GM19468 (cell line): Measurements from ENCODE around the gene SLC22A3.
"Not testable (repeated sequence)": the region's sequence is repeated elsewhere in the genome, so short reads cannot be mapped to it uniquely, and the experiment has no call there.

ENCODE experiments used
- ATAC-seq: cut with Tn5 transposase; IDR thresholded peaks from one replicate; pipeline ENCODE4 v1.9.1; 2021; ENCODE audit warnings: mild to moderate bottlenecking, moderate library complexity, moderate number of reproducible peaks; ENCODE audit not compliant: unreplicated experiment; ENCODE audit errors: extremely low read depth

SLC22A3 gene

DNA sequence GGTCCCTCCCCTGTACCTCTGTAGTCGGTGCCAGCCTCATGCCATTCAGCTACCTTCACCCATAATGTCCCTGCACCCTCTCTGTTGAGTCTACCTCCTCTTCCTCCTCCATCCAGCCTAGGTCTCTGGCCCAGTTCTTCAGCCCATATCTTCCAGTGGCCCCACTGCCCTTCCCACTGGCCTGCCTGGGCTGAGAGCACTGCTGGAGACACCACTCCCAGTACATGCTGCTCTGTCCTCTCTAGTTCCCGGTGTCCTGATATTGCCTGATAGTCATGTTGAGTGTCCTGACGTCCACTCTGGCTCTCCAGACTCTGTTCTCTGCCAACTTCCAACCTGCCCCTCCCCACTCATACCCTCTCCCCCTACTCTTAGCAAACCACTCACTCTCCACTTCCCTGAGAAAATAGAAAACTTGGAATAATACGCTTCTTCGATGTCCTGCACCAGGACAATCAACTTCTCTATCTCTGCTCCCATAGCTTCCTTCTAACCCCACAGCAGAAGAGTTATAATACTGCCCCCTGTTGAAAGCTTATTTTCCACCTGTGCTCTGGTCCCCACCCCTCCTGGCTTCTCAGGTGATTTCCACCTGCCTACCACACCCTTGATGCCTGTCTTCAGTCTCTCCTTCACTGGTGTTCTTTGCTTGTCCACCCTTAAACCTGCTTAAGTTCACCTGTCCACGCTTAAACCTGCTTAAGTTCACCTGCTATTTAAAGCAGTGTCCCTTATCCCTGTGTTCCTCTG lies 19.8 kb downstream of the SLC22A3 start:
- ATAC-seq = no peak

DNA sequence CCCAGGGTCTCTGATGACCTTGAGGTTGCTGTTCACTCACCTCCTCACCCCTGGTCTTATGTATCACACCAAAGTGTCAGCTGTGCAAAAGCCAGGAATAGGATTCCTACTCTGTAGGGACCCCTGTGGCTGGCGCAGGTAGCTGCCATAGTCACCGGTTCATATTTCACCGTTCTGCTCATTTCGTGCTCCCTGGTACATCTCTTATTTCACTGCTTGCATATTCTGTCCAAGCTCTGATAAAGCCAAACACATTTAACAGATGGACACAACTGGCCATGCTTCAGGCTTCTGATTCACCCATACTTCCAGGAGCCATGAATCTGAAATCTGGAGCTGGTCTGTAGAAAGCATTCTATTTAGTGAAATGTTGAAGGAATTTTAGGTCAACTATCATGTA lies 20.5 kb downstream of the SLC22A3 start:
- no peak for ATAC-seq

DNA sequence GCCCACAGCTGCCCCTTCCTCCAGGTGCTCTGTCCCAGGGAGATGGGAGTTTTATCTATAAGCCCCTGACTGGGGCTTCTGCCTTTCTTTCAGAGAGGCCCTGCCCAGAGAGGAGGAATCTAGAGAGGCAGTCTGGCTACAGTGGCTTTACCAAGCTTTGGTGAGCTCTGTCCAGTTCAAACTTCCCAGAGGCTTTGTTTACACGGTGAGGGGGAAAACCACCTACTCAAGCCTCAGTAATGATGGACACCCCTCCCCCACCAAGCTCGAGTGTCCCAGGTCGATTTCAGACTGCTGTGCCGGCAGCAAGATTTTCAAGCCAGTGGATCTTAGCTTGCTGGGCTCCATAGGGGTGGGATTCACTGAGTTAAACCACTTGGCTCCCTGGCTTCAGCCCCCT lies 25.4 kb downstream of the SLC22A3 start:
- ATAC-seq = not testable (repeated sequence)

DNA sequence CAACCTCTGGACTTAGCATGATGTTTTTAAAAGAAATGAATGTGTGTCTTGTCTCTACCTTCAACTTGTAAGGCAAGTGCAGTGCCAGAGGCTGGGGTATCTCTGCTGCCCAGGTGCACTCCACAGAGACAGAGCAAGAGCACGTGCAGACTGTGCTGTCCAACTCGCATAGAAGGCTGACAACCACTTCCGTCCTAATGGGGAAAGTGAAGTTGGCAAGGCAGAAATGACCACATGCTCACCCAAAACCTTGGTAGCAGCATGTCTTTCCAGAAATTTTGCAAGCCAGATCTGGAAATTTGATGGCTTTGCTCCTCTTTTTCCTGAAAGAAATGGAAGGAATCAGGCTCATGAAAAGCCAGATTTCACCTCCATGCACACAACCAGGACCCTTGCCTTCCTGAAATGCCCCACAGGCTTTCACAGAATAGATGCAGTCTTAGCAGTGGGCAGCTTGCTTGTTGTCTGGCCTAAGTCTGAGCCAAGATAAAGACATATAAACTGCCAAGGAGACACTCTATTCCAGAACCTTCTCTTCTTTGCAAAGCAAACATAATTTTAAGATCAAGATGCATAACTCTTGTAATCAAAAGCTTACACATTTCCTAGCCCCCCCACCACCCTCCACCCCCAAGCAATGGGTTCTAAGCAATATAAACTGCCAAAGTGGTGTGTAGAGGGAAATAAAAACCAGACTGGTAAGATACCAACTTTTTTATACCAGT lies 26.8 kb downstream of the SLC22A3 start:
- no peak for ATAC-seq

DNA sequence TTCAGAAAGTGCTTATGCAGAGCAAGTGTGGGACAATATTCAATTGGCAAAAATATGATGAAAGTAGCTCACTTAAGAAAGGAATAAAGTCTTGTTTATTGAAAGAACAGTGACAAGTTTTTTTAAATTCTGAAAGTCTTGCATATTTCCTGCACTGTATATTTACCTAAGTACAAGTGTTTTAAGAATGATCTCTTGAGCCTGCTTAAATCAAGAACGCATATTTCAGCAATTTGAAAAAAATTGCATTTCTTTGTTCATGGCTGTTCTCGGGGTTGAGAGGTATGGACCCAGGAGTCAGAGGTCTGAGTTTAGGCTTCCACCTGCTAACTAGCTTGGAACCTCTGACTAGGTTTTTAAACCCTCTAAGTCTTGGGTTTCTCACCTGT lies 27.4 kb downstream of the SLC22A3 start:
- no peak for ATAC-seq

GRCh38 chr6:160376445-160376844 lies 28.3 kb downstream of the SLC22A3 start:
- no peak for ATAC-seq

DNA sequence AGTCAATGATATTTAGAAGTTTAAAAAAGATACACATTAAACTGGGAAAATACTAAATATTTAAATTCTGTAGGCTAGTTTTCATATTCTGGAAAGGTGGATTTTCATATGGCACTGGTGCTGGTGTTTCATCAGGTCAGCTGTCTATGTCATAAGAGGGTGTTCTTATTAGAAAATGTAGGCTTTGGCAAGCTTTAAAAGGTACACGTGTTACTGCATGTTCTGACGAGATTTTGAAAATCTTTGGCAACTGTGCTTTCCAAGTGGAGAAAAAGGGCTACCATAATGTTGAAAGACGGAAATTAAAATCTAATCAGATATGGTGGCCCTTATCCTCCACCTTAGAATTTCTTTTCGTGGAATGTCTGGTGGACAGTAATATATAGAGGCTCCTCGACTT lies 30.0 kb downstream of the SLC22A3 start:
- ATAC-seq = no peak

GRCh38 chr6:160378882-160379281 lies 30.7 kb downstream of the SLC22A3 start:
- no peak for ATAC-seq

- ATAC-seq = no peak
Observed at GRCh38 chr6:160379466-160379865, 31.3 kb downstream of the SLC22A3 start.

DNA sequence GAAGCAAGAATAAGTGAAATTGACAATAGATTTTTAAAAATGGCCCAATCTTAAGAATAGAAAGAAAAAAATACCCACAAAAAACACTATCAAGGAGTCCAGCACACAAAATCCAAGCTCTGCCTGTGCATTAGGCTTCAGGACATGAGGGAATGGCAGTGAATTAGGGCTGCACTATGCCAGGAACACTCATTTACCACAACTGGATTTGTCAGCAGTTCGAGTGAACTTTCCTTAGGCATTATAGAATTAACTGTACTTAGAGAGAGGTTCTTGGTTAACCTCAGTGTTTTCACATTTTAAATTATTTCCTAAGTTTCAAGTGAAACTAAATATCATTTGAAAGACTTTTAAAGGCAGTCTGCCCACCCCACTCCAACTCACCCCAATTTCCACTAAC lies 34.8 kb downstream of the SLC22A3 start:
- ATAC-seq = no peak

DNA sequence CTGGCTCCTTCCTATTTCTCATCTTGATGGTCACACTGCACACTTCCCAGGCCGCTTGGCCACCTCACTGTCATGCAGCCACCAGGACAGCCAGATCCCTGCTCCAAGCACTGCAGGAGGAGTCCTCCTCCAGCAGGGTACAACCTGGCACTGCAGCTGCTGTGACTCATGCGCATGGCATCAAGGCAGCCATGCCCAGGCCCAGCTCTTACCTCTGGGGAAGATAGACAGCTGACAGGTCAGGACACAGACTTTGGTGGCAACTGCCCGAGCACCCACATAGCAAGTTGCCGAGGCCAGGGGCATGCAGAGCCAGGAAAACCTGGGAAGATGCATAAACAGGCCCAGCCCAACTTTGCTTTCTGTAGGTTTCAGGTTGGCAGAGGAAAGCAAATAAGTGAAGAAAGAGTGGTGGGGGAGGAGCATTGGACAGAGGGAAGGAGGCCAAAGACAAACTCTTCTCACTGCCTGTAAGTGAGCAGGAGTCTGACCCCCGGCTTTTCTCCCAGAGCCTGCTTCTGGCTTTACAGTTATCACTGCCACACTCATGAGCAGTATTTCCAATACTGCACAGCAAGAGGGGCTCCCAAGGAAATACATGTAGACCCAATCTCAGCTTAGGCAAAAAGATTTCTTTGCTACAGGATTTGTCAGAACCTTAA lies 38.8 kb downstream of the SLC22A3 start:
- no peak for ATAC-seq

- no peak for ATAC-seq
Observed at GRCh38 chr6:160387916-160388643, 39.9 kb downstream of the SLC22A3 start.

- ATAC-seq = no peak
Observed at GRCh38 chr6:160388922-160389321, 40.7 kb downstream of the SLC22A3 start.

- ATAC-seq = no peak
Observed at GRCh38 chr6:160391419-160392116, 43.4 kb downstream of the SLC22A3 start.

- ATAC-seq = not testable (repeated sequence)
Observed at GRCh38 chr6:160393442-160393841, 45.3 kb downstream of the SLC22A3 start.

GRCh38 chr6:160393891-160394653 lies 45.9 kb downstream of the SLC22A3 start:
- no peak for ATAC-seq

- ATAC-seq = no peak
Observed at GRCh38 chr6:160394654-160395035, 46.5 kb downstream of the SLC22A3 start.

DNA sequence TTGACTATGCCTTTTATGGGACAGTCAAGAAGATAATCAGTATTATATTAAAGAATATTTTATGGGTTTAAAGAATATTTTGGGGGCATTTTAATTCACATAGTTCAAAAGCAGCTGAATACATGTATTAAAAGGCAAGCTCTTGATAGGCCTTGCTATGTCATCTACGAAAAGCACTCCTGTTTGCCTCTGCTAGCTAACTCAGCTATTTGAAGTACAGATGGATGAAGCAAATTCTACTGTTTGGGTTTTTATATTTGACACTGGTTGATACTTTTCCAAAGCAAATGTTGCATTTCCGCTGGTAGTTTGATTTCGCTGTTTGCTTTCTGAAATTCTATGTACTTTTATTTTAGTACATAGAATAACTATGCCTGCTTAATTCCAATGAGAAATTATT lies 47.0 kb downstream of the SLC22A3 start:
- no peak for ATAC-seq

GRCh38 chr6:160396292-160396691 lies 48.1 kb downstream of the SLC22A3 start:
- ATAC-seq = no peak
